Activated naive CD4-positive, alpha-beta T cell treated with anti-CD3 and anti-CD28 coated beads for 36 hours (primary cell): ENCODE measurements around the gene EPHB3. TPM values are rescaled to one million over a fixed set of nuclear protein-coding genes. Genes with fewer than 3 reads are reported as not detected.

ENCODE experiments used
- CTCF ChIA-PET: fragments of 350-600 bp; sonication (Branson Sonifier 250); formaldehyde crosslinking; loops from one replicate; lab custom pipeline; 2021; ENCODE audit warnings: antibody characterized with exemption; lab: Charles Lee
- DNase-seq: peaks from one replicate; pipeline ENCODE4 v3.0.0-alpha.2; 2020
- H3K27ac Mint-ChIP-seq: one replicate; pipeline ENCODE4 v1.8.0; 2021; ENCODE audit warnings: mild to moderate bottlenecking, mixed read lengths
- H3K27me3 Mint-ChIP-seq: one replicate; pipeline ENCODE4 v1.8.0; 2021; ENCODE audit warnings: low read depth, mixed read lengths
- H3K36me3 Mint-ChIP-seq: one replicate; pipeline ENCODE4 v1.8.0; 2021; ENCODE audit warnings: low read depth, mixed read lengths
- H3K4me1 Mint-ChIP-seq: one replicate; pipeline ENCODE4 v1.8.0; 2021; ENCODE audit warnings: low read depth, mixed read lengths
- H3K4me3 Mint-ChIP-seq: one replicate; pipeline ENCODE4 v1.8.0; 2021; ENCODE audit warnings: mild to moderate bottlenecking, moderate library complexity, mixed read lengths
- H3K9me3 Mint-ChIP-seq: one replicate; pipeline ENCODE4 v1.8.0; 2021; ENCODE audit warnings: mixed read lengths
- intact Hi-C: fragments of 100-400 bp; cut with micrococcal nuclease; formaldehyde crosslinking; loops from one replicate; pipeline ENCODE4 v1.15.1; 2023
- total RNA-seq, 2 experiments: library from RNA; stranded (reverse); gene quantifications; one replicate each; pipeline ENCODE4 v1.2.3, GENCODE V29; 2021

The EPHB3 gene
- total RNA-seq, 2 experiments from 2014 or later: not detected

DNA sequence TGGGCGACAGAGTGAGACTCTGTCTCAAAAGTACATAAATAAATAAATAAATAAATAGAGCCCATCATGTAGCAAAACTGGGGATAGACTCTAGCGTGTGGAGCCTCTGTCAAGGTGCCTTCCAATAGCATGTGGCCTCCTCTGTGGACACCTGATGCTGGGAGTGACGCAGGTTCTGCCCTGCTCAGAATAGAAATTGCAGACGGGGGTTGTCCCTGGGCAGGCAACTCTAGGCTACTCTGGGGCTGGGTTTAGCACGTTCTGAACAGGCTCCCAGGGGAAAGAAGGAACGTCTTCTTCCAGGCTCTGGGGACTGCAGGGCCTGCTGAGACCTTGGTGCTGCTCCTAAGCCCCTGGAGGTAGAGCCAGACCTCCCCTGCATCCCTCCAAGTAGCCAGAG lies 65.3 kb downstream of the EPHB3 start:
- intact Hi-C loops: no loop called here
- CTCF ChIA-PET: interaction anchor here (0.6 kb wide), 1 partner anchor 249 kb away, joined by 3 read pairs; no protein-coding TSS in a partner anchor

GRCh38 chr3:184629555-184630160 lies 68.1 kb downstream of the EPHB3 start:
- DNase-seq: no peak
- H3K36me3 Mint-ChIP-seq: no peaks in the 10 kb centered on the region
- CTCF ChIA-PET: interaction anchor here (0.7 to 1.1 kb wide), 2 partner anchors 149 to 184 kb away, joined by 3 read pairs; no protein-coding TSS in a partner anchor
- H3K4me3 Mint-ChIP-seq: no peak overlapping the region
- no peaks in the 10 kb centered on the region for H3K27me3 Mint-ChIP-seq
- no peaks in the 10 kb centered on the region for H3K9me3 Mint-ChIP-seq
- intact Hi-C loops: no loop called here
- no peak overlapping the region for H3K27ac Mint-ChIP-seq
- H3K4me1 Mint-ChIP-seq: no peaks in the 10 kb centered on the region

More for the DNA sequence above, 65.3 kb downstream of the EPHB3 start:
- no peak for DNase-seq
- Mint-ChIP-seq H3K4me1 (no peaks in the 10 kb centered on the region), H3K36me3 (no peaks in the 10 kb centered on the region), H3K9me3 (no peaks in the 10 kb centered on the region), H3K4me3 (no peak overlapping the region), H3K27ac (no peak overlapping the region), H3K27me3 (no peaks in the 10 kb centered on the region)

DNA sequence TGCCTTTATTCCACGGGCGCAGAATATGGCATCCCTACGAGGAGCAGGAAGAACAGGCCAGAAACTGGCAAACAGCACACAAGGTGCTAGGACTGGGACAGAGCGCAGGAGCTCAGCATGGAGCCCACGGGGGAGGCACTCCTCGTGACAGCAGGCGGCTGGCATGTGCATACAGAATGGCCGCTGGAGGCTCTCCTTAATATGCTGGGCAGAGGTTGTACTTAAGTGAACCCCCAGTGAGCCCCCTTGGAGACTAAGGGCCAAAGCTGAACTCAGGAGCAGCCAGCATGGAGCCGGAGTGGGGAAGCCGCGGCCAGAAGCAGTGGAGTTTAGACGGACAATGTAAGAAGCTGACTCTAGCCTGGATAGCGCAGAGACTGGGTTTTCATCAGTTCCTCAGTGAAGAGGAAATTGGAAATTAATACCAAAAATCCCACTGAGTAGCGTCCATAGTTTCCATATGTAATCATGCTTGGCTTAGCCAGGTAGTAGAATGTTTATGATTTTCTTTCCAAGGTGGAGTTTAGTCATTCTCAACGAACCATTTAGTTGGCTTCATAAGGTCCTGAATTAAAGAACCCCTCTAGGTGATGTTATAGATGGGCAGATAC lies 69.4 kb downstream of the EPHB3 start:
- Mint-ChIP-seq H3K4me3 (no peak overlapping the region), H3K36me3 (no peaks in the 10 kb centered on the region), H3K27ac (no peak overlapping the region), H3K27me3 (no peaks in the 10 kb centered on the region), H3K4me1 (no peaks in the 10 kb centered on the region), H3K9me3 (no peaks in the 10 kb centered on the region)
- CTCF ChIA-PET: interaction anchor here (1.4 kb wide), 1 partner anchor 73 kb away, joined by 3 read pairs; no protein-coding TSS in a partner anchor
- intact Hi-C loops: no loop called here
- DNase-seq: no peak

DNA sequence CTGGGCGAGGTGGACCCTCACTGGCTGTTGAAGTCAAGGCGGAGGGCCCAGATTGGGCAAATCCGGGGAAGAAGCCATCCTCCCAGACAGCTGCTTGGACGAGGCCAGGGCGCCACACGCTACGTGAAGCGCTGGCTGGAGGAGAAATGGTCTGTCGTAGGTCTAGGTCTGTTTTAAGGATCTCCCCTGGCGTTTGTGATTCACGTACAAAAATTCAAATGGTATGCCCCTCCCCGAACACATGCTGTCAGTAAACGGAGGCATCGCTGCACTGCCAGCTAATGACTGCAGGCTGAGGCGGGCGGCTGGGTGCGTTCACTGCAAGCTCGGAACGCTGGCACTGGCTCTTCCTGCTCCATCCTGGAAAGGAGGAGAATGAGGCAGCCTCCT lies 69.9 kb downstream of the EPHB3 start:
- Mint-ChIP-seq H3K27me3 (no peaks in the 10 kb centered on the region), H3K4me1 (no peaks in the 10 kb centered on the region), H3K4me3 (no peak overlapping the region), H3K36me3 (no peaks in the 10 kb centered on the region), H3K9me3 (no peaks in the 10 kb centered on the region), H3K27ac (no peak overlapping the region)
- no peak for DNase-seq
- CTCF ChIA-PET: interaction anchor here (1.4 kb wide), 1 partner anchor 74 kb away, joined by 3 read pairs; no protein-coding TSS in a partner anchor
- intact Hi-C loops: no loop called here

Other genes with a start within 250 kb of the EPHB3 start
- 100 to 1,000 TPM; 345 to 375 TPM for gene EIF4G1, start 247.2 kb upstream of the EPHB3 start, total RNA-seq
- gene FAM131A, start 224.2 kb upstream of the EPHB3 start, total RNA-seq: 1 to 10 TPM; 3.8 to 5.0 TPM
- 1 to 10 TPM; 2.9 TPM for gene CLCN2, start 200.2 kb upstream of the EPHB3 start, total RNA-seq
- gene POLR2H, start 200.1 kb upstream of the EPHB3 start, total RNA-seq: 10 to 100 TPM; 76.5 to 89.9 TPM
- gene THPO, start 183.6 kb upstream of the EPHB3 start, total RNA-seq: not detected
- not detected for gene CHRD, start 181.7 kb upstream of the EPHB3 start, total RNA-seq
- gene MAGEF1, start 150.3 kb downstream of the EPHB3 start, total RNA-seq: 10 to 100 TPM; 17.4 to 18.1 TPM